Measurements from ENCODE around the gene PTPRA. TPM values are rescaled to one million over a fixed set of nuclear protein-coding genes. Genes with fewer than 3 reads are reported as not detected.
"Not testable (repeated sequence)": the region's sequence is repeated elsewhere in the genome, so short reads cannot be mapped to it uniquely, and the experiment has no call there.

PTPRA gene
- polyA plus RNA-seq, 1 donor = 103 TPM

DNA sequence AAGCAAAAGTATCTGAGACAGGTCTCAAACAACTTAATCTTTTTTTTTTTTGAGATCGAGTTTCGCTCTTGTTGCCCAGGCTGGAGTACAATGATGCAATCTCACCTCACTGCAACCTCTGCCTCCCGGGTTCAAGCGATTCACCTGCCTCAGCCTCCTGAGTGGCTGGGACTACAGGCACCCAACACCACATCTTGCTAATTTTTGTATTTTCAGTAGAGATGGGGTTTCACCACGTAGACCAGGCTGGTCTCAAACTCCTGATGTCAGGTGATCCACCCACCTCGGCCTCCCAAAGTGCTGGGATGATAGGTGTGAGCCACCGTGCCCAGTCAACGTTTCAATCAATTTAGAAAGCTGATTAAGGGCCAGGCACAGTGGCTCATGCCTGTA lies 200.0 kb downstream of the PTPRA start:
- not testable (repeated sequence) for DNase-seq

GRCh38 chr20:3074812-3075211 lies 201.5 kb downstream of the PTPRA start:
- DNase-seq = no peak

- not testable (repeated sequence) for DNase-seq
These were observed 202.0 kb downstream of the PTPRA start for GRCh38 chr20:3075315-3075714.

- DNase-seq = no peak
These were observed 204.4 kb downstream of the PTPRA start for GRCh38 chr20:3077618-3078134.

- DNase-seq = no peak
These were observed 207.7 kb downstream of the PTPRA start for GRCh38 chr20:3080939-3081388.

GRCh38 chr20:3081641-3082040 lies 208.4 kb downstream of the PTPRA start:
- DNase-seq = no peak

- no peak for DNase-seq
These were observed 209.1 kb downstream of the PTPRA start for GRCh38 chr20:3082306-3082951.

DNA sequence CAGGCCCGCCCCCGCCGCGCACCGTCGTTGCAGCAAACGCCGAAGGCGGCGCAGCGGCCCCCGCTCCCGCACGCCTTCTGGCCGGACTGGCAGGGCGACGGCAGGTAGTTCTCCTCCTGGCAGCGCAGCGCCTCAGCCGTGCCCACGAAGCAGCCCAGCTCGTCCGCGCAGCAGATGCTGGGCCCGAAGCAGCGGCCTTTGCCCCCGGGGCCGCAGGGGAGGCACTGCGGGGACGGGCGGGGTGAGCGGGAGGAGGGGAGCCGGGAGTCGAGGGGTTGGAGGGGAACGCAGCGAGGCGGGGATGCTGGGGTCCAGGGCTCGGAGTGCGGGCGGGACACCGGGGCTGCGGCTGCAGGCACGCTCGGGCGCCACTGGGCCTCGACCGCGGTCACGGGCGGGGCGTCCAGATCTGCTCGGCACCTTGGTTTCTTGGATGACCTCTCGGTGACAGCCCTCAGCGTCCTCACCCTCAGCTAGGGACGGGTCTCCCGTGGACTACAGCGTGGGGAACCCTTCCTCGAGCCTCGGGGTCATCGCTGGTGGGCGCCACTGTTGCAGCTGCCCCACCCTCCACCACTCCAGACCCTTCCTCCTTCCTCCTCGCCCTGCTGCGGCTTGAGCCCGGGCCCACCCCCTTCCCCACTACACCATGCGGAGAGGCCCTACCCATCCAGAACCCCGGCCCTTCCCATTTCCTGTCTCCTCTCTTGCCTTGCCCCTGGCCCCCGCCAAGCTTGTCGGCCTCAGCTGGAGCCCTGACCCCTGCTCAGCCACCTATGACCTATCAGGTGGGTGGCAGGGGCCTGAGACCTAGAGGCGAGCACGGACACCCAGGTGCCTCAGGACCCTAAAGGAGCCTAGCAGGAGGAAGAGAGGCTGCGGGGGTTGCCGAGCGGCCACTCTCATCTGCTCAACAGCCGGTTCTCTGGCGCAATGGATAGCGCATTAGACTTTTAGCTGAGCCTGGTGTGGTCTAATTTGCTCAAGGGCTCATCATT lies 210.0 kb downstream of the PTPRA start:
- no peak for DNase-seq

DNA sequence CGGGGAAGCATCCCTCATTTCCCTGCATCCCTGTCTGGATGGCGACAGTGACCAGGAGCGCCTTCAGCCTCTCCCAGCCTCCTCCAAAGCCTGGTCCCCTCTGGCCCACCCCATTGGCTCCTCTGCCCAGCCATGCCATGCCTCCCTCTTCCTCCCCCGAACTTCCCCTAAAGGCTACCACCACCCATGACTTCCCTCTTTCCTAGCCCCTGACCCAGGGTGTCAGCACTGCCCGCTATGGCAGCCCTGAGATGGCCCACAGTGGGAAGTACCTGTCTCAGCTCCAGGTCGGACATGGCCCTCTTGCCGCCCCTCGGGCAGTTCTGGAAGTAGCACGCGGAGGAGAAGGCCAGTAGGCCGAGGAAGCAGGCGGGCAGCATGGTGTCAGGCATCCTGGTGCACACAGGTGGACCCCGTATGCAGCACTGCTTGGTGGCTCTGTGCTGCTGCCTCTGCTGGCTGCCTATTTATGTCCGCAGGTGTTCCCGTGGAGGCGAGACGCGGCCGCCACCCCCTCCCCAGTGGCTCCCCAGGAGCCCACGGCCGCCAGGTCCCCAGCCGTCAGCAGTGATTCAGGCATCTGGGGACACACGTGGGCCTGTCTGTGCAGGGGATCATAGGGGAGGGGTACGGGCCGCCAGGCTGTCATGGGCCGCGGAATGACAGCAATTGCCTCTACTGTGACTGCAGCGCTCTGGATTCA lies 211.2 kb downstream of the PTPRA start, which contains the start of gene AVP:
Gene AVP (minus strand): TSS at position 442 of the 703 bp plus-strand sequence. CDS start 50 bp downstream, at position 392.
- DNase-seq = no peak

GRCh38 chr20:3084986-3085360 lies 211.7 kb downstream of the PTPRA start:
- no peak for DNase-seq

GRCh38 chr20:3085571-3086072 lies 212.3 kb downstream of the PTPRA start:
- DNase-seq = no peak

GRCh38 chr20:3088031-3088430 lies 214.8 kb downstream of the PTPRA start:
- DNase-seq = no peak

Other genes starting within 250 kb of the PTPRA start
- 305 TPM for gene NOP56, start 220.8 kb upstream of the PTPRA start, polyA plus RNA-seq (ENCODE audit: insufficient read length)
- 134 TPM for gene IDH3B, start 209.3 kb upstream of the PTPRA start, polyA plus RNA-seq (ENCODE audit: insufficient read length)
- 31.4 TPM for gene EBF4, start 180.7 kb upstream of the PTPRA start, polyA plus RNA-seq (ENCODE audit: insufficient read length)
- 224 TPM for gene CPXM1, start 72.9 kb upstream of the PTPRA start, polyA plus RNA-seq (ENCODE audit: insufficient read length)
- not detected for gene C20orf141, start 58.5 kb upstream of the PTPRA start, polyA plus RNA-seq (ENCODE audit: insufficient read length)
- 0.03 TPM for gene TMEM239, start 57.1 kb upstream of the PTPRA start, polyA plus RNA-seq (ENCODE audit: insufficient read length)
- 56.3 TPM for gene PCED1A, start 32.8 kb upstream of the PTPRA start, polyA plus RNA-seq (ENCODE audit: insufficient read length)
- 36.9 TPM for gene VPS16, start 32.7 kb upstream of the PTPRA start, polyA plus RNA-seq (ENCODE audit: insufficient read length)
- gene GNRH2, start 170.1 kb downstream of the PTPRA start, polyA plus RNA-seq (ENCODE audit: insufficient read length) = 0.73 TPM
- gene MRPS26, start 172.6 kb downstream of the PTPRA start, polyA plus RNA-seq (ENCODE audit: insufficient read length) = 48.0 TPM
- gene OXT, start 198.1 kb downstream of the PTPRA start, polyA plus RNA-seq (ENCODE audit: insufficient read length) = 0.60 TPM
- gene AVP, start 211.2 kb downstream of the PTPRA start, polyA plus RNA-seq (ENCODE audit: insufficient read length) = 0.28 TPM

All from left kidney (tissue), 2 donors.